Hepatocyte (in vitro differentiated cells): ENCODE results near the gene NEK10. TPM values are rescaled to one million over a fixed set of nuclear protein-coding genes. Genes with fewer than 3 reads are reported as not detected.

Experiments used
- DNase-seq: peaks from one replicate; pipeline ENCODE4 v3.0.0-alpha.2; 2016; ENCODE audit warnings: low spot score
- H2AFZ ChIP-seq: fragments of 200-600 bp; sonication (generic); 2 replicates; pipeline ENCODE4 v1.6.0; 2016; ENCODE audit warnings: antibody characterized with exemption, mild to moderate bottlenecking
- H3K27ac ChIP-seq: fragments of 200-600 bp; sonication (generic); 2 replicates; pipeline ENCODE4 v1.5.1; 2016; ENCODE audit warnings: mild to moderate bottlenecking
- H3K27me3 ChIP-seq: fragments of 200-600 bp; sonication (generic); 2 replicates; pipeline ENCODE4 v1.6.1; 2016
- H3K36me3 ChIP-seq: fragments of 200-600 bp; sonication (generic); replicated peaks from 2 replicates; pipeline ENCODE4 v1.5.1; 2016; ENCODE audit warnings: low read depth; ENCODE audit not compliant: insufficient read depth
- H3K4me1 ChIP-seq: fragments of 200-600 bp; sonication (generic); 2 replicates; pipeline ENCODE4 v1.5.1; 2016; ENCODE audit warnings: mild to moderate bottlenecking, moderate library complexity; ENCODE audit not compliant: insufficient read depth
- H3K4me2 ChIP-seq: fragments of 200-600 bp; sonication (generic); 2 replicates; pipeline ENCODE4 v1.6.0; 2016
- H3K4me3 ChIP-seq: fragments of 200-600 bp; sonication (generic); 2 replicates; pipeline ENCODE4 v1.5.1; 2016; ENCODE audit warnings: mild to moderate bottlenecking
- H3K79me2 ChIP-seq: fragments of 200-600 bp; sonication (generic); 2 replicates; pipeline ENCODE4 v1.6.0; 2017; ENCODE audit warnings: mild to moderate bottlenecking
- H3K9me2 ChIP-seq: fragments of 200-600 bp; sonication (generic); replicated peaks from 2 replicates; pipeline ENCODE4 v1.6.0; 2017; ENCODE audit warnings: mild to moderate bottlenecking; ENCODE audit not compliant: insufficient read depth
- H3K9me3 ChIP-seq: fragments of 200-600 bp; sonication (generic); 2 replicates; pipeline ENCODE4 v1.5.1; 2016; ENCODE audit warnings: low read depth, mild to moderate bottlenecking
- H4K20me1 ChIP-seq: fragments of 200-600 bp; sonication (generic); 2 replicates; pipeline ENCODE4 v1.6.0; 2016; ENCODE audit warnings: mild to moderate bottlenecking; ENCODE audit not compliant: insufficient read depth, poor library complexity, severe bottlenecking
- CTCF ChIP-seq: fragments of 200-600 bp; sonication (generic); IDR thresholded peaks from 2 replicates; pipeline ENCODE4 v1.5.1; 2016; ENCODE audit warnings: antibody characterized with exemption, mild to moderate bottlenecking; ENCODE audit not compliant: poor library complexity
- EZH2 ChIP-seq: fragments of 200-600 bp; sonication (generic); IDR thresholded peaks from 2 replicates; pipeline ENCODE4 v1.6.1; 2016; ENCODE audit warnings: antibody characterized with exemption, mild to moderate bottlenecking, borderline replicate concordance
- EZH2phosphoT487 ChIP-seq: fragments of 200-600 bp; sonication (generic); IDR thresholded peaks from one replicate; pipeline ENCODE4 v1.6.1; 2018; ENCODE audit warnings: antibody characterized with exemption, mild to moderate bottlenecking, low read depth, moderate library complexity; ENCODE audit not compliant: unreplicated experiment, severe bottlenecking
- WGBS: methylation state at CpG from one replicate; pipeline ENCODE4 v1.1.6; 2016; ENCODE audit warnings: low lambda C conversion rate; ENCODE audit errors: missing lambda C conversion rate; 5-methylcytosine and 5-hydroxymethylcytosine counted together
- polyA plus RNA-seq: library from polyadenylated mRNA; unstranded; fragments of >200 nt; fragmentation: Nextera tagmentation; extraction: Ambion mirVana; gene quantifications from 2 replicates; pipeline ENCODE4 v1.2.1, GENCODE V29; 2016
- small RNA-seq: library from RNA; depleted of rRNA; stranded (forward); fragments of <200 nt; gene quantifications from one replicate; pipeline ENCODE3, GENCODE V24; 2014
- total RNA-seq: library from RNA; depleted of rRNA; stranded (reverse); fragments of >200 nt; gene quantifications from 2 replicates; pipeline ENCODE4 v1.2.3, GENCODE V29; 2014

The NEK10 gene
- total and polyA plus RNA-seq, 2 experiments from 2014 or later, result 0.13 to 2.0 TPM

GRCh38 chr3:27072810-27073651 is 296.2 kb downstream of the NEK10 start:
- H2AFZ ChIP-seq, result no peak overlapping the region
- peak overlapping the region; percentile 17 for H3K27ac ChIP-seq
- 48% methylated on average over 8 of the region's 8 CpGs for WGBS
- H3K4me1 ChIP-seq, result peaks cover 18% of the 10 kb centered on the region
- H3K9me2 ChIP-seq, result no peaks in the 10 kb centered on the region
- no peaks in the 10 kb centered on the region for H3K36me3 ChIP-seq
- H3K27me3 ChIP-seq, result no peaks in the 10 kb centered on the region
- DNase-seq, result no peak
- H3K9me3 ChIP-seq, result no peaks in the 10 kb centered on the region
- H3K79me2 ChIP-seq, result no peaks in the 10 kb centered on the region
- H3K4me2 ChIP-seq, result peak overlapping the region; percentile 30
- TF ChIP-seq EZH2phosphoT487 (no peak), EZH2 (no peak), CTCF (no peak)
- no peaks in the 10 kb centered on the region for H4K20me1 ChIP-seq
- no peak overlapping the region for H3K4me3 ChIP-seq

- peaks cover 5% of the 10 kb centered on the region for H3K9me3 ChIP-seq
- TF ChIP-seq EZH2 (no peak), CTCF (no peak), EZH2phosphoT487 (no peak)
- no peak for DNase-seq
- H3K4me1 ChIP-seq, result no peaks in the 10 kb centered on the region
- no peaks in the 10 kb centered on the region for H3K27me3 ChIP-seq
- H3K79me2 ChIP-seq, result no peaks in the 10 kb centered on the region
- H2AFZ ChIP-seq, result no peak overlapping the region
- H3K36me3 ChIP-seq, result no peaks in the 10 kb centered on the region
- H3K9me2 ChIP-seq, result no peaks in the 10 kb centered on the region
- H3K4me2 ChIP-seq, result no peak overlapping the region
- no peaks in the 10 kb centered on the region for H4K20me1 ChIP-seq
- H3K4me3 ChIP-seq, result no peak overlapping the region
- no peak overlapping the region for H3K27ac ChIP-seq
- WGBS, result 88% methylated on average over 2 of the region's 2 CpGs
Measured at GRCh38 chr3:27060336-27060735, 308.8 kb downstream of the NEK10 start.

Small RNA genes lying within 50 kb of the gene (small RNA-seq; reads per million reads assigned to genes)
- not detected for gene MINOS1P3
- not detected for gene RNU6-342P

Other genes with a start within 250 kb of the NEK10 start
- 44.7 and 45.3 TPM in 2 replicates for gene SLC4A7, start 115.0 kb upstream of the NEK10 start, total RNA-seq
- gene SLC4A7, start 115.0 kb upstream of the NEK10 start, polyA plus RNA-seq, result 7.7 and 9.3 TPM in 2 replicates